GM12892 (cell line): ENCODE data around the gene LDHB.

Experiments used
- POLR2A ChIP-seq: IDR thresholded peaks from 2 replicates; pipeline ENCODE4 v1.6.1; 2011; ENCODE audit warnings: low read depth, low read length, control low read depth
- POLR2AphosphoS5 ChIP-seq: IDR thresholded peaks from 2 replicates; pipeline ENCODE4 v1.6.1; 2011; ENCODE audit warnings: low read depth, low read length, control low read depth
- TAF1 ChIP-seq: IDR thresholded peaks from 2 replicates; pipeline ENCODE4 v1.6.1; 2011; ENCODE audit warnings: low read depth, mild to moderate bottlenecking, control low read depth, low read length, borderline replicate concordance

DNA sequence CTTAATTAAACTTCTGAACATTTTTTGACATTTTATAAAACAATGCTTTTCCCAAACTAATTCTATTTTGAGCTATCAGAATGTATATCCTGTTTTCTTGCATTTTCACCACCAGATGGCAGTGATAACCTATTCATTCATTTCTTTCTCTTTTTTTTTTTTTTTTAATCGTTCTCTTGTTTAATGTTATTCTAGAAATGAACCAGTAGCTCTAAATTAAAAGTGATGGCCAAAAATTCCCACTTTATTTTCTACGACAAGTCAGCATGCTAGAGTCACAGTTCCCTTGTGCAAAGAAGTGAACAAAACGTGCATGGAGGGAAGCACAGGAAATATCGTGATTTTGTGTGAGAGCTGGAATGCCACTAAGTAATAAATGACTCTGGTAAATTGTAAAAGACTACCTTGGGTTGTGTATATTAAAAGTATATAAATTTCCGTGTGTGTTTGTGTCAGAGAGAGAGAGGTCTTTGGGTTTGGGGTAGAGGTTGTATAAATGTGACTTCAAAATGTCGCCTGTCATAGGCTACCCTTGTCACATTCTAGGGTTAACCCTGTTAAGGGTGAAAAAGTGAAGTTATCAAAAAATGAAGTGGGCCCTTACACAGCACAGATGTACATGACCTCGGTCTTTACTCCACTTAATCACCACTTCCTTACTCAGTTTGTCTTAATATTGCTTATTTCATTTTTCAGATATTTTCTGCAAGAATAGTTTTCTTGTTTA is 40.4 kb upstream of the LDHB start:
- TF ChIP-seq POLR2A = no peak
- TF ChIP-seq POLR2AphosphoS5 = no peak
- TF ChIP-seq TAF1 = no peak
